ENCODE results near the gene RASAL2. TPM values are rescaled to one million over a fixed set of nuclear protein-coding genes. Genes with fewer than 3 reads are reported as not detected.

Gene RASAL2
- total and polyA plus RNA-seq, 2 donors (not counting 1 experiment from before 2014, with no cell fraction given): 0.12 TPM; not detected in 1

- CTCF ChIA-PET: interaction anchor here (1.0 to 6.8 kb wide), 3 partner anchors 9 to 204 kb away, joined by 5 to 120 read pairs (median 27); no protein-coding TSS in a partner anchor
- no peaks in the 10 kb centered on the region for H3K9me3 ChIP-seq (ENCODE audit: control extremely low read depth in 1 of 3, control insufficient read depth in 2 of 3, insufficient read depth in 1 of 3, low read length in 2 of 3)
Measured at GRCh38 chr1:178503849-178504248, 409.9 kb downstream of the RASAL2 start.

More at GRCh38 chr1:178503849-178504248, 409.9 kb downstream of the RASAL2 start:
- Histone ChIP-seq H3K27ac (ENCODE audit: low read length in 2 of 2) (no peak overlapping the region), H4K20me1 (ENCODE audit: control insufficient read depth, insufficient read depth, low read length, poor library complexity, severe bottlenecking) (no peaks in the 10 kb centered on the region), H2AFZ (ENCODE audit: insufficient read depth, low read depth, low read length, poor library complexity, severe bottlenecking) (no peak overlapping the region), H3K4me2 (replicated peaks; ENCODE audit: low read depth, low read length, poor library complexity, severe bottlenecking) (no peak overlapping the region), H3K27me3 (replicated peaks in 1 of 4; ENCODE audit: control extremely low read depth in 1 of 4, control insufficient read depth in 3 of 4, insufficient read depth in 4 of 4, low read length in 3 of 4) (peaks cover 0 to 7% (median 3%) of the 10 kb centered on the region in 4 experiments), H3K36me3 (replicated peaks in 1 of 2; ENCODE audit: control extremely low read depth in 1 of 2, control insufficient read depth in 1 of 2, extremely low read depth in 1 of 2, insufficient read depth in 2 of 2, low read length in 1 of 2) (no peaks in the 10 kb centered on the region), H3K9ac (ENCODE audit: low read length) (no peak overlapping the region), H3K4me3 (ENCODE audit: control extremely low read depth in 1 of 5, extremely low read depth in 1 of 5, insufficient read depth in 1 of 5, low read depth in 2 of 5, low read length in 4 of 5) (no peak overlapping the region), H3K4me1 (ENCODE audit: control insufficient read depth in 2 of 2, insufficient read depth in 2 of 2, low read length in 2 of 2) (no peaks in the 10 kb centered on the region), H3K79me2 (ENCODE audit: control insufficient read depth, insufficient read depth, low read length) (no peaks in the 10 kb centered on the region)
- Mint-ChIP-seq H3K27me3 (peaks cover 8% of the 10 kb centered on the region), H3K27ac (no peak overlapping the region), H3K4me3 (no peak overlapping the region), H3K4me1 (no peaks in the 10 kb centered on the region), H3K9me3 (ENCODE audit: insufficient read depth) (no peaks in the 10 kb centered on the region)
- POLR2A ChIA-PET: interaction anchor here (0.5 to 0.7 kb wide), 2 partner anchors 39 to 780 kb away, joined by 4 to 5 read pairs; no protein-coding TSS in a partner anchor
- ATAC-seq (ENCODE audit: low read depth): no peak
- intact Hi-C loops (cut with micrococcal nuclease): no loop called here
- no peak for TF ChIP-seq EZH2 (IDR thresholded peaks at IDR 0.05; ENCODE audit: borderline replicate concordance, insufficient read depth, low read depth, low read length, poor library complexity, severe bottlenecking)
- TF ChIP-seq CTCF (IDR thresholded peaks at IDR 0.05): no peak
- 37% methylated on average over 4 of the region's 6 CpGs for WGBS (ENCODE audit: insufficient coverage)
- no peak for DNase-seq
